Endothelial cell of umbilical vein (primary cell): Measurements from ENCODE around the gene NR1D1. TPM values are rescaled to one million over a fixed set of nuclear protein-coding genes. Genes with fewer than 3 reads are reported as not detected.

Experiments used
- BruUV-seq: library from RNA; stranded (reverse); fragments of 400-500 nt; replicated peaks from 2 replicates; lab custom pipeline; 2021; lab: Mats Ljungman, UMichigan
- CTCF ChIA-PET: fragments of 300-600, 350-600 bp; sonication (Branson Sonifier 250); formaldehyde crosslinking; loops from one replicate; lab custom pipeline; 2021; ENCODE audit warnings: antibody characterized with exemption, inconsistent platforms; lab: Charles Lee
- POLR2A ChIA-PET: fragments of 300-600, 350-600 bp; sonication (Branson Sonifier 250); formaldehyde crosslinking; loops from one replicate; lab custom pipeline; 2021; ENCODE audit warnings: antibody characterized with exemption, inconsistent platforms; lab: Charles Lee
- DNase-seq: peaks from one replicate; pipeline ENCODE4 v3.0.0-alpha.2; 2011; ENCODE audit warnings: low read depth, low spot score
- FAIRE-seq: peaks from 2 replicates; lab custom pipeline; 2011; peaks lifted over from hg19 to GRCh38; lab: Jason Lieb, UNC
- H2AFZ ChIP-seq: 2 replicates; pipeline ENCODE4 v1.6.0; 2012; ENCODE audit warnings: low read depth, low read length, control low read depth, inconsistent platforms
- H3K27ac ChIP-seq: 2 replicates; pipeline ENCODE4 v1.5.1; 2011; ENCODE audit warnings: low read depth, mild to moderate bottlenecking, control low read depth, low read length, moderate library complexity; ENCODE audit not compliant: insufficient read depth
- H3K27me3 ChIP-seq, 2 experiments: 2 replicates each; pipeline versions ENCODE4 v1.6.0 to v1.6.1; 2011; ENCODE audit warnings: low read length in 2 of 2, mixed read lengths in 1 of 2; ENCODE audit not compliant: control insufficient read depth in 2 of 2, insufficient read depth in 2 of 2
- H3K36me3 ChIP-seq, 2 experiments: 2 replicates in 1 of 2; 3 replicates in 1 of 2; pipeline ENCODE4 v1.5.1; 2011; ENCODE audit warnings: low read length in 2 of 2, mild to moderate bottlenecking in 1 of 2, moderate library complexity in 1 of 2; ENCODE audit not compliant: control insufficient read depth in 2 of 2, insufficient read depth in 2 of 2; ENCODE audit errors: extremely low read depth in 1 of 2
- H3K4me1 ChIP-seq: 3 replicates; pipeline ENCODE4 v1.5.1; 2011; ENCODE audit warnings: mild to moderate bottlenecking, low read length; ENCODE audit not compliant: control insufficient read depth, insufficient read depth; ENCODE audit errors: extremely low read depth
- H3K4me2 ChIP-seq: 2 replicates; pipeline ENCODE4 v1.6.1; 2011; ENCODE audit warnings: low read length, control low read depth, mixed read lengths; ENCODE audit not compliant: insufficient read depth
- H3K4me3 ChIP-seq, 3 experiments: fragments of 200-600 bp in 1 of 3; sonication (generic), shearing (Covaris generic) in 1 of 3; replicated peaks in 1 of 3; 2 replicates each; pipeline ENCODE4 v1.5.1; 2011 to 2016; ENCODE audit warnings: control low read depth in 3 of 3, low read length in 3 of 3, mild to moderate bottlenecking in 2 of 3, inconsistent platforms in 1 of 3, low read depth in 1 of 3, moderate library complexity in 1 of 3; ENCODE audit not compliant: insufficient read depth in 1 of 3
- H3K79me2 ChIP-seq: 2 replicates; pipeline ENCODE4 v1.6.0; 2012; ENCODE audit warnings: low read length, inconsistent platforms; ENCODE audit not compliant: control insufficient read depth, insufficient read depth
- H3K9ac ChIP-seq: replicated peaks from 2 replicates; pipeline ENCODE3; 2011; ENCODE audit warnings: low read length, control low read depth; ENCODE audit not compliant: insufficient read depth; ENCODE audit errors: extremely low read depth
- H3K9me1 ChIP-seq: replicated peaks from 3 replicates; pipeline ENCODE4 v1.6.0; 2011; ENCODE audit warnings: mild to moderate bottlenecking, low read length; ENCODE audit not compliant: control insufficient read depth, insufficient read depth; ENCODE audit errors: extremely low read depth
- H3K9me3 ChIP-seq: replicated peaks from 2 replicates; pipeline ENCODE4 v1.5.1; 2012; ENCODE audit warnings: low read length, inconsistent platforms; ENCODE audit not compliant: control insufficient read depth, insufficient read depth
- H4K20me1 ChIP-seq: replicated peaks from 2 replicates; pipeline ENCODE3; 2011; ENCODE audit warnings: mild to moderate bottlenecking, low read length; ENCODE audit not compliant: control insufficient read depth, insufficient read depth; ENCODE audit errors: extremely low read depth
- EZH2 ChIP-seq: IDR thresholded peaks from 2 replicates; pipeline ENCODE4 v1.6.1; 2012; ENCODE audit warnings: borderline replicate concordance, low read depth, mild to moderate bottlenecking, moderate library complexity, low read length, inconsistent platforms; ENCODE audit not compliant: severe bottlenecking
- FOS ChIP-seq: IDR thresholded peaks from 2 replicates; pipeline ENCODE4 v1.6.1; 2011; ENCODE audit warnings: mild to moderate bottlenecking, low read length, moderate library complexity, borderline replicate concordance; ENCODE audit not compliant: insufficient read depth
- GATA2 ChIP-seq: IDR thresholded peaks from 2 replicates; pipeline ENCODE4 v1.7.0; 2011; ENCODE audit warnings: low read depth, mild to moderate bottlenecking, moderate library complexity, mixed read lengths, low read length; ENCODE audit not compliant: insufficient read length, insufficient read depth
- JUN ChIP-seq: IDR thresholded peaks from 2 replicates; pipeline ENCODE4 v1.6.1; 2011; ENCODE audit warnings: borderline replicate concordance, low read depth; ENCODE audit not compliant: insufficient read length, insufficient read depth
- MYC ChIP-seq: IDR thresholded peaks from one replicate; pipeline ENCODE4 v1.6.1; 2011; ENCODE audit warnings: mild to moderate bottlenecking, low read depth, low read length
- POLR2A ChIP-seq: IDR thresholded peaks from 2 replicates; pipeline ENCODE4 v1.6.1; 2012; ENCODE audit warnings: low read depth, mild to moderate bottlenecking, control low read depth, low read length
- POLR2AphosphoS5 ChIP-seq: IDR thresholded peaks from 2 replicates; pipeline ENCODE4 v1.6.1; 2012; ENCODE audit warnings: low read depth, mild to moderate bottlenecking, control low read depth, low read length, moderate library complexity; ENCODE audit not compliant: insufficient read depth
- dilution Hi-C: fragments of 300-500 bp; cut with MboI; formaldehyde crosslinking; loops from one replicate; pipeline ENCODE4 v1.15.0; 2019; ENCODE audit warnings: low sequenced_read_pairs; ENCODE audit not compliant: extremely low pct_ligation_motif_present
- intact Hi-C: fragments of 100-400 bp; cut with micrococcal nuclease; formaldehyde crosslinking; loops from one replicate; pipeline ENCODE4 v1.10.0; 2022
- polyA plus RNA-seq, 4 experiments: library from polyadenylated mRNA; depleted of rRNA in 3 of 4; stranded (reverse) in 3 of 4; unstranded in 1 of 4; fragments of >200 nt; gene quantifications; 2 replicates each; pipeline versions ENCODE4 v1.2.1 to v1.2.3, GENCODE V29; 2011 to 2012; ENCODE audit warnings: missing spikeins in 1 of 4
- total RNA-seq: library from RNA; stranded (reverse); gene quantifications from 2 replicates; pipeline ENCODE4 v1.2.3, GENCODE V29; 2021
- TF ChIP-seq, protein P1 (sequence below): IDR thresholded peaks from 2 replicates; pipeline ENCODE4 v1.6.1; 2011; ENCODE audit not compliant: insufficient read depth, insufficient read length
- TF ChIP-seq, protein P2 (sequence below), 2 donors: IDR thresholded peaks; 1 replicate in 1 of 2; 2 replicates in 1 of 2; pipeline ENCODE4 v1.5.1; 2011; ENCODE audit warnings: low read length in 2 of 2, mild to moderate bottlenecking in 2 of 2, moderate library complexity in 2 of 2, control low read depth in 1 of 2, inconsistent platforms in 1 of 2, low read depth in 1 of 2; ENCODE audit not compliant: insufficient read depth in 1 of 2; ENCODE audit errors: extremely low read depth in 1 of 2

Gene NR1D1
- total and polyA plus RNA-seq, 2 donors (not counting 3 experiments of a cell fraction or from before 2014, with no cell fraction given) = 2.5 to 5.2 TPM

DNA sequence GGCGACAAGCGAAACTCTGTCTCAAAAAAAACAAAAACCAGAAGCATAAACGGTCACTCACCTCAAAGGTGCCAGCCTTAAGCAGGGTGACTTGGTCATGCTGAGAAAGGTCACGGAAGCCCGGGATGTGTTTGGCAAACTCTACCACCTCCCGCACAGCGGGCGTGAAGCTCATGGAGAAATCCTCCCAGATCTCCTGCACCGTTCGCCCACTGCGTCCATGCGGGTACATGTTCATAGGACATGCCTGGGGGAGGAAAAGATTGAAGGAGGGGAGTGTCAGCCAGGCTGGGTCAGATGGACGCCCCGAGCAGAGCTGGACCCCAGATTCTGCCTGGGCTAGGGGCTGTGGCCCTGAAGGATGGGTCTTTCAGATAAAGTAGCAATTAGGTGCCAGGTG is 5.5 kb downstream of the NR1D1 start:
- H3K9ac ChIP-seq = no peak overlapping the region
- DNase-seq (no peak), FAIRE-seq (no peak)
- POLR2A ChIA-PET = no interaction called here
- peaks cover 20% of the 10 kb centered on the region for H3K4me1 ChIP-seq
- no peaks in the 10 kb centered on the region for H3K27me3 ChIP-seq
- intact Hi-C loops = no loop called here
- no peak overlapping the region for H3K4me3 ChIP-seq
- no peak overlapping the region for H2AFZ ChIP-seq
- TF ChIP-seq, protein P1, sequence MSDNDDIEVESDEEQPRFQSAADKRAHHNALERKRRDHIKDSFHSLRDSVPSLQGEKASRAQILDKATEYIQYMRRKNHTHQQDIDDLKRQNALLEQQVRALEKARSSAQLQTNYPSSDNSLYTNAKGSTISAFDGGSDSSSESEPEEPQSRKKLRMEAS = no peak
- TF ChIP-seq JUN = no peak
- no peak for TF ChIP-seq POLR2A
- no peak for TF ChIP-seq POLR2AphosphoS5
- TF ChIP-seq GATA2 = no peak
- TF ChIP-seq FOS = no peak
- TF ChIP-seq EZH2 = no peak
- no peak for TF ChIP-seq MYC
- TF ChIP-seq, protein P2, sequence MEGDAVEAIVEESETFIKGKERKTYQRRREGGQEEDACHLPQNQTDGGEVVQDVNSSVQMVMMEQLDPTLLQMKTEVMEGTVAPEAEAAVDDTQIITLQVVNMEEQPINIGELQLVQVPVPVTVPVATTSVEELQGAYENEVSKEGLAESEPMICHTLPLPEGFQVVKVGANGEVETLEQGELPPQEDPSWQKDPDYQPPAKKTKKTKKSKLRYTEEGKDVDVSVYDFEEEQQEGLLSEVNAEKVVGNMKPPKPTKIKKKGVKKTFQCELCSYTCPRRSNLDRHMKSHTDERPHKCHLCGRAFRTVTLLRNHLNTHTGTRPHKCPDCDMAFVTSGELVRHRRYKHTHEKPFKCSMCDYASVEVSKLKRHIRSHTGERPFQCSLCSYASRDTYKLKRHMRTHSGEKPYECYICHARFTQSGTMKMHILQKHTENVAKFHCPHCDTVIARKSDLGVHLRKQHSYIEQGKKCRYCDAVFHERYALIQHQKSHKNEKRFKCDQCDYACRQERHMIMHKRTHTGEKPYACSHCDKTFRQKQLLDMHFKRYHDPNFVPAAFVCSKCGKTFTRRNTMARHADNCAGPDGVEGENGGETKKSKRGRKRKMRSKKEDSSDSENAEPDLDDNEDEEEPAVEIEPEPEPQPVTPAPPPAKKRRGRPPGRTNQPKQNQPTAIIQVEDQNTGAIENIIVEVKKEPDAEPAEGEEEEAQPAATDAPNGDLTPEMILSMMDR (IDR thresholded peaks at IDR 0.05; ENCODE audit: extremely low read depth in 1 of 2, insufficient read depth in 1 of 2, low read depth in 1 of 2, low read length in 2 of 2) = no peak
- no peaks in the 10 kb centered on the region for H3K9me3 ChIP-seq
- no peak overlapping the region for H3K4me2 ChIP-seq
- no peaks in the 10 kb centered on the region for H3K79me2 ChIP-seq
- H3K36me3 ChIP-seq = peaks cover 0 to 27% of the 10 kb centered on the region in 2 experiments
- no peak overlapping the region for H3K27ac ChIP-seq
- H4K20me1 ChIP-seq = no peaks in the 10 kb centered on the region
- CTCF ChIA-PET = interaction anchor here (1.0 kb wide), 1 partner anchor 19 kb away, joined by 3 read pairs; no protein-coding TSS in a partner anchor
- no peaks in the 10 kb centered on the region for H3K9me1 ChIP-seq
- dilution Hi-C loops = no loop called here
- no TSS peak for BruUV-seq
